MM.1S (cell line): ENCODE data around the gene CPAMD8.

ENCODE experiments used
- EZH2 ChIP-seq: fragments of 300-600 bp; sonication (generic); optimal IDR thresholded peaks from 2 replicates; pipeline ENCODE3; 2017; ENCODE audit warnings: low read depth, mild to moderate bottlenecking, antibody characterized with exemption, low read length, mixed read lengths
- TF ChIP-seq, protein P1 (sequence below): fragments of 300-600 bp; sonication (generic); IDR thresholded peaks from 2 replicates; pipeline ENCODE4 v1.5.1; 2016; ENCODE audit warnings: antibody characterized with exemption, low read length, mixed read lengths

GRCh38 chr19:16895467-16896145 lies 131.0 kb downstream of the CPAMD8 start:
- TF ChIP-seq EZH2, result no peak
- TF ChIP-seq, protein P1, sequence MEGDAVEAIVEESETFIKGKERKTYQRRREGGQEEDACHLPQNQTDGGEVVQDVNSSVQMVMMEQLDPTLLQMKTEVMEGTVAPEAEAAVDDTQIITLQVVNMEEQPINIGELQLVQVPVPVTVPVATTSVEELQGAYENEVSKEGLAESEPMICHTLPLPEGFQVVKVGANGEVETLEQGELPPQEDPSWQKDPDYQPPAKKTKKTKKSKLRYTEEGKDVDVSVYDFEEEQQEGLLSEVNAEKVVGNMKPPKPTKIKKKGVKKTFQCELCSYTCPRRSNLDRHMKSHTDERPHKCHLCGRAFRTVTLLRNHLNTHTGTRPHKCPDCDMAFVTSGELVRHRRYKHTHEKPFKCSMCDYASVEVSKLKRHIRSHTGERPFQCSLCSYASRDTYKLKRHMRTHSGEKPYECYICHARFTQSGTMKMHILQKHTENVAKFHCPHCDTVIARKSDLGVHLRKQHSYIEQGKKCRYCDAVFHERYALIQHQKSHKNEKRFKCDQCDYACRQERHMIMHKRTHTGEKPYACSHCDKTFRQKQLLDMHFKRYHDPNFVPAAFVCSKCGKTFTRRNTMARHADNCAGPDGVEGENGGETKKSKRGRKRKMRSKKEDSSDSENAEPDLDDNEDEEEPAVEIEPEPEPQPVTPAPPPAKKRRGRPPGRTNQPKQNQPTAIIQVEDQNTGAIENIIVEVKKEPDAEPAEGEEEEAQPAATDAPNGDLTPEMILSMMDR, result no peak
